H1 (cell line): ENCODE results near the gene PGAP2. TPM values are rescaled to one million over a fixed set of nuclear protein-coding genes. Genes with fewer than 3 reads are reported as not detected.

ENCODE experiments used
- CTCF ChIA-PET: fragments of 300-600 bp; sonication (Branson Sonifier 250); formaldehyde crosslinking; loops from one replicate; lab custom pipeline; 2021; ENCODE audit not compliant: partially characterized antibody; lab: Charles Lee
- POLR2A ChIA-PET: fragments of 300-600 bp; sonication (Branson Sonifier 250); formaldehyde crosslinking; loops from one replicate; lab custom pipeline; 2021; ENCODE audit warnings: inconsistent platforms; ENCODE audit not compliant: partially characterized antibody; lab: Charles Lee
- DNase-seq, 2 experiments: peaks; one replicate each; pipeline versions ENCODE4 v3.0.0 to v3.0.0-alpha.2; 2010 to 2022; ENCODE audit warnings: low spot score in 2 of 2, low read depth in 1 of 2, mixed read lengths in 1 of 2
- FAIRE-seq: peaks from 2 replicates; lab custom pipeline; 2011; peaks lifted over from hg19 to GRCh38; lab: Jason Lieb, UNC
- H2AFZ ChIP-seq: 2 replicates; pipeline ENCODE4 v1.8.1; 2012; ENCODE audit warnings: low read length, inconsistent platforms
- H2AK5ac ChIP-seq: 2 replicates; pipeline ENCODE4 v1.6.1; 2013; ENCODE audit warnings: low read depth, low read length
- H2BK120ac ChIP-seq: replicated peaks from 2 replicates; pipeline ENCODE3; 2013; ENCODE audit warnings: low read depth, low read length, inconsistent platforms
- H2BK12ac ChIP-seq: 2 replicates; pipeline ENCODE4 v1.6.1; 2013; ENCODE audit warnings: low read depth, low read length
- H2BK15ac ChIP-seq: 2 replicates; pipeline ENCODE4 v1.6.1; 2013; ENCODE audit warnings: low read length
- H2BK20ac ChIP-seq: 2 replicates; pipeline ENCODE4 v1.6.1; 2013; ENCODE audit warnings: low read length
- H2BK5ac ChIP-seq: 2 replicates; pipeline ENCODE4 v1.6.1; 2013; ENCODE audit warnings: low read depth, low read length
- H3K14ac ChIP-seq: 2 replicates; pipeline ENCODE4 v1.6.1; 2013; ENCODE audit warnings: inconsistent platforms; ENCODE audit not compliant: insufficient read length
- H3K18ac ChIP-seq: 2 replicates; pipeline ENCODE4 v1.6.1; 2013; ENCODE audit warnings: low read length; ENCODE audit errors: extremely low read depth
- H3K23ac ChIP-seq: 2 replicates; pipeline ENCODE4 v1.6.1; 2013; ENCODE audit warnings: inconsistent platforms; ENCODE audit not compliant: insufficient read length
- H3K23me2 ChIP-seq: 2 replicates; pipeline ENCODE4 v1.6.1; 2013; ENCODE audit warnings: low read depth, low read length
- H3K27ac ChIP-seq: 2 replicates; pipeline ENCODE4 v1.6.1; 2011; ENCODE audit warnings: low read depth, low read length, inconsistent platforms
- H3K27me3 ChIP-seq, 4 experiments: replicated peaks in 1 of 4; 1 replicate in 1 of 4; 2 replicates in 3 of 4; pipeline versions ENCODE4 v1.6.1 to v1.8.1; 2011 to 2013; ENCODE audit warnings: low read length in 3 of 4, mild to moderate bottlenecking in 3 of 4, inconsistent platforms in 2 of 4, mixed read lengths in 2 of 4, moderate library complexity in 1 of 4; ENCODE audit not compliant: control insufficient read depth in 3 of 4, insufficient read depth in 3 of 4; ENCODE audit errors: extremely low read depth in 1 of 4
- H3K36me3 ChIP-seq, 4 experiments: 2 replicates each; pipeline versions ENCODE4 v1.6.1 to v1.8.1; 2011 to 2013; ENCODE audit warnings: mild to moderate bottlenecking in 4 of 4, low read length in 3 of 4, moderate library complexity in 2 of 4, control low read depth in 1 of 4, inconsistent platforms in 1 of 4; ENCODE audit not compliant: insufficient read depth in 4 of 4, control insufficient read depth in 2 of 4
- H3K4ac ChIP-seq: replicated peaks from 2 replicates; pipeline ENCODE3; 2013; ENCODE audit warnings: low read length, low read depth, mixed read lengths, inconsistent platforms; ENCODE audit not compliant: insufficient read length
- H3K4me1 ChIP-seq, 4 experiments: replicated peaks in 1 of 4; 1 replicate in 1 of 4; 2 replicates in 3 of 4; pipeline versions ENCODE4 v1.6.1 to v1.8.1; 2011 to 2013; ENCODE audit warnings: low read length in 3 of 4, inconsistent platforms in 2 of 4, mixed read lengths in 1 of 4; ENCODE audit not compliant: insufficient read depth in 4 of 4, control insufficient read depth in 3 of 4
- H3K4me2 ChIP-seq, 2 experiments: 2 replicates each; pipeline versions ENCODE4 v1.6.1 to v1.8.1; 2011 to 2013; ENCODE audit warnings: low read depth in 2 of 2, low read length in 2 of 2, control low read depth in 1 of 2, inconsistent platforms in 1 of 2, mild to moderate bottlenecking in 1 of 2; ENCODE audit not compliant: insufficient read depth in 1 of 2
- H3K4me3 ChIP-seq, 4 experiments: fragments of 200-600, 300-600 bp in 1 of 4; sonication (generic), shearing (Covaris generic), sonication (Bioruptor Twin) in 1 of 4; 2 replicates each; pipeline versions ENCODE4 v1.5.1 to v1.8.1; 2011 to 2016; ENCODE audit warnings: low read length in 4 of 4, low read depth in 3 of 4, control low read depth in 2 of 4, inconsistent platforms in 2 of 4, mild to moderate bottlenecking in 2 of 4, mixed read lengths in 1 of 4, moderate library complexity in 1 of 4; ENCODE audit not compliant: insufficient read depth in 2 of 4; ENCODE audit errors: extremely low read depth in 1 of 4
- H3K56ac ChIP-seq: replicated peaks from 2 replicates; pipeline ENCODE3; 2013; ENCODE audit warnings: low read depth, mild to moderate bottlenecking, mixed read lengths, low read length, inconsistent platforms; ENCODE audit not compliant: insufficient read length
- H3K79me1 ChIP-seq: 2 replicates; pipeline ENCODE4 v1.6.1; 2013; ENCODE audit warnings: low read depth, low read length, control low read depth
- H3K79me2 ChIP-seq, 2 experiments: 2 replicates each; pipeline versions ENCODE4 v1.6.1 to v1.8.1; 2012 to 2013; ENCODE audit warnings: low read length in 2 of 2, mild to moderate bottlenecking in 2 of 2, inconsistent platforms in 1 of 2; ENCODE audit not compliant: insufficient read depth in 2 of 2, control insufficient read depth in 1 of 2
- H3K9ac ChIP-seq, 4 experiments: replicated peaks in 1 of 4; 1 replicate in 1 of 4; 2 replicates in 3 of 4; pipeline versions ENCODE4 v1.6.1 to v1.8.1; 2011 to 2013; ENCODE audit warnings: low read depth in 3 of 4, low read length in 3 of 4, control low read depth in 2 of 4, mild to moderate bottlenecking in 2 of 4, moderate library complexity in 2 of 4, inconsistent platforms in 1 of 4; ENCODE audit errors: extremely low read depth in 1 of 4
- H3K9me3 ChIP-seq, 2 experiments: 2 replicates each; pipeline versions ENCODE4 v1.6.1 to v1.8.1; 2012 to 2013; ENCODE audit warnings: mild to moderate bottlenecking in 2 of 2, moderate library complexity in 2 of 2, control low read depth in 1 of 2, inconsistent platforms in 1 of 2, low read depth in 1 of 2, low read length in 1 of 2, mixed read lengths in 1 of 2; ENCODE audit not compliant: insufficient read depth in 2 of 2
- H4K20me1 ChIP-seq, 2 experiments: replicated peaks in 1 of 2; 2 replicates each; pipeline versions ENCODE3 to v1.8.1; 2011 to 2013; ENCODE audit warnings: inconsistent platforms in 2 of 2, low read length in 2 of 2, mild to moderate bottlenecking in 1 of 2; ENCODE audit not compliant: insufficient read depth in 2 of 2, control insufficient read depth in 1 of 2
- H4K5ac ChIP-seq: 2 replicates; pipeline ENCODE4 v1.6.1; 2013; ENCODE audit warnings: low read length, low read depth, mixed read lengths, inconsistent platforms; ENCODE audit not compliant: insufficient read length
- H4K8ac ChIP-seq: 2 replicates; pipeline ENCODE4 v1.8.0; 2013; ENCODE audit warnings: mild to moderate bottlenecking, moderate library complexity, low read length, inconsistent platforms; ENCODE audit not compliant: insufficient read depth; ENCODE audit errors: extremely low read depth
- H4K91ac ChIP-seq: replicated peaks from 2 replicates; pipeline ENCODE3; 2013; ENCODE audit warnings: low read length, mixed read lengths, inconsistent platforms; ENCODE audit not compliant: insufficient read length
- FOSL1 ChIP-seq: IDR thresholded peaks from 2 replicates; pipeline ENCODE4 v1.6.1; 2011; ENCODE audit warnings: mild to moderate bottlenecking, low read depth, low read length, moderate library complexity; ENCODE audit not compliant: insufficient read depth
- HDAC2 ChIP-seq, 2 experiments: fragments of 300-600 bp in 1 of 2; sonication (generic) in 1 of 2; IDR thresholded peaks; 2 replicates each; pipeline ENCODE4 v1.6.1; 2011 to 2012; ENCODE audit warnings: low read depth in 2 of 2, low read length in 2 of 2, mild to moderate bottlenecking in 2 of 2, moderate library complexity in 2 of 2, borderline replicate concordance in 1 of 2, inconsistent platforms in 1 of 2
- NANOG ChIP-seq: IDR thresholded peaks from 2 replicates; pipeline ENCODE4 v1.6.1; 2011; ENCODE audit warnings: low read length, low read depth, mild to moderate bottlenecking, inconsistent platforms; ENCODE audit not compliant: insufficient read depth, poor library complexity, severe bottlenecking
- POLR2AphosphoS5 ChIP-seq: IDR thresholded peaks from 2 replicates; pipeline ENCODE4 v1.6.1; 2011; ENCODE audit warnings: low read depth, low read length
- WGBS, 2 experiments: shearing (Covaris generic) in 1 of 2; methylation state at CpG; one replicate each; pipeline versions ENCODE4 v1.1.6 to v1.1.7; 2013 to 2015; ENCODE audit warnings: low lambda C conversion rate in 2 of 2, mixed read lengths in 2 of 2, inconsistent platforms in 1 of 2, low coverage in 1 of 2, missing lambda C conversion rate in 1 of 2; ENCODE audit not compliant: insufficient replicate concordance in 2 of 2, insufficient coverage in 1 of 2, insufficient read length in 1 of 2; ENCODE audit errors: extremely low coverage in 1 of 2, missing lambda C conversion rate in 1 of 2; 5-methylcytosine and 5-hydroxymethylcytosine counted together
- polyA plus RNA-seq, 7 experiments: library from polyadenylated mRNA; depleted of rRNA in 3 of 7; stranded (reverse) in 5 of 7; unstranded in 2 of 7; fragments of >200 nt in 5 of 7; fragments of 200-250 nt in 2 of 7; gene quantifications; 1 replicate in 5 of 7; 2 replicates in 1 of 7; 4 replicates in 1 of 7; pipeline versions ENCODE4 v1.2.1 to v1.2.3, GENCODE V29; 2011 to 2013; ENCODE audit warnings: missing spikeins in 2 of 7, mixed read lengths in 2 of 7
- total RNA-seq: library from RNA; stranded (reverse); fragmentation: NEBNext Ultra II Directional; extraction: Animal tissue kit (Norgen Biotek cat#: 25700); gene quantifications from 2 replicates; pipeline ENCODE4 v1.2.1, GENCODE V29; 2021

The PGAP2 gene
- total and polyA plus RNA-seq, 2 of the 8 experiments (the other 6 are each of a cell fraction or from before 2014, with no cell fraction given), result 56.5 to 106 TPM

DNA sequence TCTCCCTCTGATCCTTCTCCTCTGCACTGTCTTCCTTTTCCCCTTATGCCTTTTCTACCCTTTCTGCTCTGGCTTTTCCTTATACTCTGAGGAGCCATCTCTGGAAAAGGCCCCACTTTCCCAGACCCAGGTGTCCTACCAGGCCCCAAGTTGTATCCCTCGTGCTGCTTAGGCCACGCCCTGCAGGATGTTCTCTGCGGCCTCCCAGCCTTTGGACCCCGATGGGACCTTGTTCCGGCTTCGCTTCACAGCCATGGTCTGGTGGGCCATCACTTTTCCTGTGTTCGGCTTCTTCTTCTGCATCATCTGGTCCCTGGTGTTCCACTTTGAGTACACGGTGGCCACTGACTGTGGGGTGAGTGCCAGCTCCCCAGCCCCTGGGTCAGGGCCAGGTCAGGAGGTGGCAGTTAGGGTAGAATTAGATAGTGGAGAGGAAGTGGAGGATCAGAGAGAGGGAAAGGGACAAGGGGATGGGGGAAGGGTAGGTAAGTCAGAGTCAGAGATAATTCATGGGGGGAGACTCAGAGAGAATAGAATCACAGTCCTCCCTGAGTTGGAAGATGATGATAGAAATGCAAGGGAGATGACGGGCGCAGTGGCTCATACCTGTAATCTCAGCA is 8.9 kb downstream of the PGAP2 start:
- ChIA-PET CTCF (interaction anchor here (0.9 to 5.6 kb wide), 5 partner anchors 8 to 142 kb away, joined by 3 to 61 read pairs (median 6); partner anchors contain the start of gene PGAP2), POLR2A (interaction anchor here (0.6 to 3.9 kb wide), 5 partner anchors 8 to 222 kb away, joined by 3 to 32 read pairs (median 3); partner anchors contain the start of gene PGAP2)
- H2BK5ac ChIP-seq, result no peak overlapping the region
- DNase-seq (no peak), FAIRE-seq (no peak)
- H3K4me2 ChIP-seq, result no peak overlapping the region
- H3K79me1 ChIP-seq, result no peaks in the 10 kb centered on the region; the same call in 1 of the 2 replicates
- WGBS, 2 experiments, result 86% methylated on average over 10 of the region's 10 CpGs; no CpG with 5 or more reads in 1 of the 2 experiments
- no peaks in the 10 kb centered on the region; the same call in 1 of the 2 replicates for H3K23me2 ChIP-seq
- no peak overlapping the region for H3K27ac ChIP-seq
- H2BK120ac ChIP-seq, result no peak overlapping the region
- H3K4ac ChIP-seq, result no peak overlapping the region
- H3K36me3 ChIP-seq, result peaks cover 0 to 4% (median 1%) of the 10 kb centered on the region in 4 experiments; a peak in 1 of 8 replicates
- no peaks in the 10 kb centered on the region for H3K9me3 ChIP-seq
- no peak overlapping the region for H3K4me3 ChIP-seq
- H4K20me1 ChIP-seq, result peaks cover 2% of the 10 kb centered on the region in 2 experiments
- H2BK12ac ChIP-seq, result no peak overlapping the region
- H2AFZ ChIP-seq, result no peak overlapping the region
- no peak overlapping the region for H3K23ac ChIP-seq
- no peaks in the 10 kb centered on the region; a peak in 1 of 7 replicates for H3K4me1 ChIP-seq
- H4K8ac ChIP-seq, result no peak overlapping the region; the same call in 1 of the 2 replicates
- H3K79me2 ChIP-seq, result peaks cover 0 to 3% of the 10 kb centered on the region in 2 experiments; a peak in 1 of 4 replicates
- no peaks in the 10 kb centered on the region for H3K27me3 ChIP-seq
- no peak overlapping the region for H4K91ac ChIP-seq
- no peak overlapping the region for H2BK15ac ChIP-seq
- H3K18ac ChIP-seq, result no peak overlapping the region
- H3K14ac ChIP-seq, result no peak overlapping the region
- no peak overlapping the region for H4K5ac ChIP-seq
- no peak overlapping the region for H2BK20ac ChIP-seq
- H2AK5ac ChIP-seq, result no peak overlapping the region
- no peak overlapping the region for H3K56ac ChIP-seq
- H3K9ac ChIP-seq, result no peak overlapping the region
- TF ChIP-seq FOSL1, result no peak
- no peak for TF ChIP-seq HDAC2 (IDR thresholded peaks at IDR 0.05; ENCODE audit: borderline replicate concordance in 1 of 2, low read depth in 2 of 2, low read length in 2 of 2)
- no peak for TF ChIP-seq POLR2AphosphoS5
- no peak for TF ChIP-seq NANOG
